Measurements from ENCODE around the gene MYZAP. TPM values are rescaled to one million over a fixed set of nuclear protein-coding genes. Genes with fewer than 3 reads are reported as not detected.

Gene MYZAP
- total RNA-seq, 1 donor = under 0.01 TPM

DNA sequence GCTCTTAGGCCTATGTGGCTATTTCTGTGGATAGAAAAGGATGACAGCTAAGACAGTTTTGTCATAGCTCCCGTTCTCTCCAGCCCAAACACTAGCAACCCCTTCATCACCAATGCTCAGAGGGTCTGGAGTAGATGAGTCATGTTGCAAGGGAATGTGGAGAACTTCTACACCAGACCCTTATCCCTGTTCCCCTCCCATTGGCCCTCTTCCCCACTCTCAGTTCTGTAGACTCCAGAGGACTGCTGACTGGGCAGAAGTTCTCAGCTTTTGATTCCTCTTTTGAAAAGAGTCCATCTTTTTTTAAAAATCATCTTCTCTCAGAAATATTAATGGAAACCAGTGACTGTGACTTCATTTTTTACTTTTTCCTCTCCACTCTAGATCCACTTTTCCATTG is 2.4 kb upstream of the MYZAP start:
- no peak overlapping the region for H3K27ac ChIP-seq (ENCODE audit: low read depth, low read length)
- H3K4me2 ChIP-seq (ENCODE audit: insufficient read depth, low read length) = no peak overlapping the region
- H4K20me1 ChIP-seq (ENCODE audit: insufficient read depth, low read length) = no peaks in the 10 kb centered on the region
- H3K4me3 ChIP-seq (ENCODE audit: insufficient read depth, low read length) = no peak overlapping the region
- no peaks in the 10 kb centered on the region for H3K9me3 ChIP-seq (ENCODE audit: low read depth, low read length)
- no peak for DNase-seq (ENCODE audit: insufficient read length, low spot score, missing footprints)
- no peak overlapping the region for H2AFZ ChIP-seq (ENCODE audit: low read length)
- peaks cover 37% of the 10 kb centered on the region for H3K27me3 ChIP-seq (ENCODE audit: insufficient read depth, low read length)
- H3K79me2 ChIP-seq (ENCODE audit: insufficient read depth, low read length) = no peaks in the 10 kb centered on the region
- H3K4me1 ChIP-seq (ENCODE audit: insufficient read depth, low read length) = peaks cover 3% of the 10 kb centered on the region
- H3K36me3 ChIP-seq (ENCODE audit: insufficient read depth, low read length) = no peaks in the 10 kb centered on the region
- TF ChIP-seq, protein P1, sequence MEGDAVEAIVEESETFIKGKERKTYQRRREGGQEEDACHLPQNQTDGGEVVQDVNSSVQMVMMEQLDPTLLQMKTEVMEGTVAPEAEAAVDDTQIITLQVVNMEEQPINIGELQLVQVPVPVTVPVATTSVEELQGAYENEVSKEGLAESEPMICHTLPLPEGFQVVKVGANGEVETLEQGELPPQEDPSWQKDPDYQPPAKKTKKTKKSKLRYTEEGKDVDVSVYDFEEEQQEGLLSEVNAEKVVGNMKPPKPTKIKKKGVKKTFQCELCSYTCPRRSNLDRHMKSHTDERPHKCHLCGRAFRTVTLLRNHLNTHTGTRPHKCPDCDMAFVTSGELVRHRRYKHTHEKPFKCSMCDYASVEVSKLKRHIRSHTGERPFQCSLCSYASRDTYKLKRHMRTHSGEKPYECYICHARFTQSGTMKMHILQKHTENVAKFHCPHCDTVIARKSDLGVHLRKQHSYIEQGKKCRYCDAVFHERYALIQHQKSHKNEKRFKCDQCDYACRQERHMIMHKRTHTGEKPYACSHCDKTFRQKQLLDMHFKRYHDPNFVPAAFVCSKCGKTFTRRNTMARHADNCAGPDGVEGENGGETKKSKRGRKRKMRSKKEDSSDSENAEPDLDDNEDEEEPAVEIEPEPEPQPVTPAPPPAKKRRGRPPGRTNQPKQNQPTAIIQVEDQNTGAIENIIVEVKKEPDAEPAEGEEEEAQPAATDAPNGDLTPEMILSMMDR (IDR thresholded peaks at IDR 0.05; ENCODE audit: extremely low read depth, low read depth, low read length) = no peak

DNA sequence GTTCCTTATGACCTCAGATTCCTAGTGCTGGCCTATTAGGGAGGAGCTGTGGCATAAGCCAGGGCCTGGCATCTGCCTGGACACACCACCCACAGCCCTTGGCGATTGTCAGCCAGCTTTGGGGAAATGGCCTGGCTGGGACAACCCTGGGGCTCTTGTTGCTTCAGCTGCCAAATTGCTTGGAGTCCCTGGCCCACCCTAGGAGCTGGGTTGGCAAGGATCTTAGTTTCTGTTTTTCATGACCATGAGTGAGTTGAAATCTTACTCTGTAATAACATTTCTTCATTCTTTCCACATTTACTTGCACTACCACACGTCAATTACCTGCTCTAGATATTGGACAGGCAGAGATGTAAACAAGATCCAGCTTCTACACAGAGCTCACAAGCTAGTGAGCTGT is 1.9 kb upstream of the MYZAP start:
- TF ChIP-seq, protein P1 (IDR thresholded peaks at IDR 0.05; ENCODE audit: extremely low read depth, low read depth, low read length) = no peak
- Histone ChIP-seq H3K4me1 (ENCODE audit: insufficient read depth, low read length) (peaks cover 3% of the 10 kb centered on the region), H4K20me1 (ENCODE audit: insufficient read depth, low read length) (no peaks in the 10 kb centered on the region), H3K4me2 (ENCODE audit: insufficient read depth, low read length) (no peak overlapping the region), H2AFZ (ENCODE audit: low read length) (no peak overlapping the region), H3K36me3 (ENCODE audit: insufficient read depth, low read length) (no peaks in the 10 kb centered on the region), H3K4me3 (ENCODE audit: insufficient read depth, low read length) (no peak overlapping the region), H3K9me3 (ENCODE audit: low read depth, low read length) (no peaks in the 10 kb centered on the region), H3K27me3 (ENCODE audit: insufficient read depth, low read length) (peaks cover 37% of the 10 kb centered on the region), H3K79me2 (ENCODE audit: insufficient read depth, low read length) (no peaks in the 10 kb centered on the region), H3K27ac (ENCODE audit: low read depth, low read length) (no peak overlapping the region)
- DNase-seq (ENCODE audit: insufficient read length, low spot score, missing footprints) = no peak

DNA sequence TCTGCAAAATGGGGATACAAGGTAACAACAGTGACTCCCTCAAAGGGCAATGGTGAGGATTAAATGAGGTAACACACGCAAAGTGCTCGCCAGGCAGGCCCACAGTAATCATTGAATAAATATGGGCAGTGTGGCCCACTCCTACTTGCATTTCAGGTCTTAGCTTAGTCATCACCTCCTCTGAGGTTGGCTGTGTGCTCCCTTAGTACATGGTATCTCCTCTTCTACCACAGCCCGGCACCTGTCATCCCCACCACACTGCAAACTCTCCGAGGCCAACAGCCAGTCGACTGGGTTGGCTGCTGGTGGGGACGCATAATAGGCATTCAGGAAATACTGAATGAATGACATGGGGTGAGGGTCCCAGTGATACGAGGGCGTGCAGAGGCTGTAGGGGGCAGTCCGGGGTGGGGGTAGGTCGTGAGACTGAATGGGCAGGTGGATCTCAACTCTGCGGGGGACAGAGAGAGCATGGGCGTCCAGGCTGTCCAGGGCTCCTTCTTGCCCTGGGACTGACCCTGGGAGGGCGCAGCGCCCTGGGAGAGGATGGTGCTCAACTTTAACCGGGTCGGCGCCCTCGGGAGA is 375 bp upstream of the MYZAP start:
- Histone ChIP-seq H3K4me2 (ENCODE audit: insufficient read depth, low read length) (peak overlapping the region; percentile 63), H3K27me3 (ENCODE audit: insufficient read depth, low read length) (peaks cover 40% of the 10 kb centered on the region), H2AFZ (ENCODE audit: low read length) (peak overlapping the region; percentile 29), H3K9me3 (ENCODE audit: low read depth, low read length) (no peaks in the 10 kb centered on the region), H3K4me3 (ENCODE audit: insufficient read depth, low read length) (peak overlapping the region; percentile 45), H4K20me1 (ENCODE audit: insufficient read depth, low read length) (no peaks in the 10 kb centered on the region), H3K79me2 (ENCODE audit: insufficient read depth, low read length) (no peaks in the 10 kb centered on the region), H3K4me1 (ENCODE audit: insufficient read depth, low read length) (peaks cover 3% of the 10 kb centered on the region), H3K36me3 (ENCODE audit: insufficient read depth, low read length) (no peaks in the 10 kb centered on the region), H3K27ac (ENCODE audit: low read depth, low read length) (no peak overlapping the region)
- TF ChIP-seq, protein P1 (IDR thresholded peaks at IDR 0.05; ENCODE audit: extremely low read depth, low read depth, low read length) = no peak
- no peak for DNase-seq (ENCODE audit: insufficient read length, low spot score, missing footprints)

DNA sequence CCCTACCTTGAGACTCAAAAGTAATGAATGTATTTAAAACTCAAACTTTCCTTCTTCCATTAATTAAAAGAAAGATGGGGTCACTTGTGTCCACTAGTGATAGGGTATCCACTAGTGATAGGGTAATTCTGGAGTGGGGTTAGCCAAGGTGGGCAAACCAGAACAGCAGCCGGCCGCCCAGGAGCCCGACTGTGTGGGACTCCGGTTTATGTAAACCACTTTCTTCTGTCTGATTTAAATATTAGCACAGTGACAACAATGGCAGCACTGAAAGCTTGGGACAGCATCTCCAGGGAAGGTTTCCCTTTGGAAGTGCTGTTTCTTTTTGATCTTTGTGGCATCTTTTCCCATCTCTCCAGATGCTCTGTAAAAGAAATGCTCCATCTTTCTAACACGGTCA is 722 bp downstream of the MYZAP start:
- H3K79me2 ChIP-seq (ENCODE audit: insufficient read depth, low read length) = no peaks in the 10 kb centered on the region
- DNase-seq (ENCODE audit: insufficient read length, low spot score, missing footprints) = peak; percentile 62
- H4K20me1 ChIP-seq (ENCODE audit: insufficient read depth, low read length) = no peaks in the 10 kb centered on the region
- no peaks in the 10 kb centered on the region for H3K9me3 ChIP-seq (ENCODE audit: low read depth, low read length)
- no peak overlapping the region for H3K4me3 ChIP-seq (ENCODE audit: insufficient read depth, low read length)
- H3K27me3 ChIP-seq (ENCODE audit: insufficient read depth, low read length) = peaks cover 37% of the 10 kb centered on the region
- H3K4me2 ChIP-seq (ENCODE audit: insufficient read depth, low read length) = peak overlapping the region; percentile 63
- TF ChIP-seq, protein P1 (IDR thresholded peaks at IDR 0.05; ENCODE audit: extremely low read depth, low read depth, low read length) = no peak
- no peak overlapping the region for H3K27ac ChIP-seq (ENCODE audit: low read depth, low read length)
- no peaks in the 10 kb centered on the region for H3K36me3 ChIP-seq (ENCODE audit: insufficient read depth, low read length)
- no peak overlapping the region for H2AFZ ChIP-seq (ENCODE audit: low read length)
- peaks cover 3% of the 10 kb centered on the region for H3K4me1 ChIP-seq (ENCODE audit: insufficient read depth, low read length)

Data from osteoblast (primary cell).